GM19035 (cell line): Measurements from ENCODE around the gene AGTPBP1.

Experiments used
- ATAC-seq: cut with Tn5 transposase; IDR thresholded peaks from one replicate; pipeline ENCODE4 v1.9.1; 2021; ENCODE audit not compliant: unreplicated experiment

Gene AGTPBP1

DNA sequence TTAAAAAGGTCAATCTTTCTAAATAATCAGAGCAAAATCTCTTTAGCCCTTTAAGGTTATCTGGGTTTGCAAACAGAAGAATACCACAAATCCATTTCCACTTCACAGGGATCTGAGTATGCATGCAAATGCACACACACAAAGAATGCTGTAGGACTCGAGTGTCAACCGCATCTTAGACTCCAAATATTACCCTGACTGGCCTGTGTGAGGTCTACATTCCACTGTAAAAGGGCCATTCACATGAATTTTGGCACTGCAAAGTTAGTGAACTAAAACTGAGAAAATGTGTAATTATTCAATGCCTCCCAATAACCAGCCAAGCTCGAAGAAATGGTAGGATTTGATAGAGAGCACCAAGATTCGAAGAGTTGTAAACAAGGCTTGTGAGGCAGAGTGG is 199.9 kb downstream of the AGTPBP1 start:
- no peak for ATAC-seq

DNA sequence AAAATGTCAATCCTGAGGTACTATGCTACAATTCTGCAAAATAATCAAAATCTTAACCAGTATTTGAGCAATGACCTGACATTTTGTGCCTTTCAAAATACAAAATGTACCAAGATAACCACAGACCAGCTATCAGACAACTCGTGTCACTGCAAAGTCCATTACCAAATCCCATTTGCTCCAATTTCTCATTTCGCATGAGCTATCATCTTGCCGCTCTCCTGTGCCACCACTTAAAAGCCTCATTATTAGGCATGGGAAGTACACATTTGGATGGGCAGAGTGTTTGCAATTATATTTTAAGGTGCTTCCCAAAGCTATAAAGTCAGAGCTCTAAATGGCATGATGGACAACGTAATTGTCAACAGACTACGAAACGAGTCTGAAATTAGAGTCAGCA is 205.2 kb downstream of the AGTPBP1 start:
- ATAC-seq: no peak

DNA sequence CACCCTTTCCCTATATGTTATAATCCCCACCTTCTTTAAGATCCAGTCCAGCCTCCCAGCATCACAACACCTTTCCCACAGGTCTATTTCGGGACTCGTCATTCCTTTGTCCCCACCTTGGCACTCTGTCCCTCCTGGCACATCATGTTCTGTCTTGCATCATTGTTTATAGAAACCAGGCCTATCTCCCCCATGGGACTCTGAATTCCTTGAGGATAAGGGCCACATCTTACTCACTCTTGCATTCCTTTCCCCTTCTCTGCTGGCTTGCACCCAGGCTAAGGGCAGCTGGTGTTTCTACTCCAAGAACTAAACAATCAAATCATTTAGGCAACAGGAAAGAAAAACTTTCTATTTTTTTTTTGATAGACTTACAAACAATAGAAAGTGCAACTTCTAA is 205.7 kb downstream of the AGTPBP1 start:
- no peak for ATAC-seq

DNA sequence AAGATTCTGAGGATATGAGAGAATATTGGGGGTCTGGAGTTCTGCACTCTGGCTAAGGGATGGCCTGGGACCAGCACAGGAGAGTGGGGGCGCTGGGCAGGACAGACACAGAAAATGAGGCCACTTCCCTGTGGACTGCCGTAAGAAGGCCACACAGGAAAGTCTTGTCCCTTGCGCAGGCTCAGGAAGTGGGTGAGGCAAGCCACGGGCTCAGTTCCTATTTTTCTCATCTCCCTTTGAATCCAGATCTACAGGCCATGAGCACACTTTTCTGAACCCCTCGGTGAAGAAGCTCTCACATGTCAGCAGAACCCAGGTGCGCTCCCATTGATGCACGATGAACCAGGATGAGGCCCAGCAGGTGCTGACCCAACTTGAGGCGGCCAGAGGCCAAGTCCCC is 207.4 kb downstream of the AGTPBP1 start:
- ATAC-seq: no peak

DNA sequence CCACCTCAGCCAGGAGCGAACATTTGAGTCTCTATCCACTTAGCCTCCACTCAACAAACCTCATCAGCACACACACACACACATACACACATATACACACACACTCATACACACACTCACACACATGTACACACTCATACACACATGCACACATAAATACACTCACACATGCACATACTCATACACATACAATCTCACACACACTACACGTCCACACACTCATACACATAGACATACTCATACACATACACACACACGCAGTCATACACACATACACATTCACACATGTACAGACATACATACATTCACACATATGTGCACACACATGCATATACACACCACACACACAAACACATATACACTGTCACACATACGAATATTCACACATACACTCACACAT is 208.2 kb downstream of the AGTPBP1 start:
- no peak for ATAC-seq

DNA sequence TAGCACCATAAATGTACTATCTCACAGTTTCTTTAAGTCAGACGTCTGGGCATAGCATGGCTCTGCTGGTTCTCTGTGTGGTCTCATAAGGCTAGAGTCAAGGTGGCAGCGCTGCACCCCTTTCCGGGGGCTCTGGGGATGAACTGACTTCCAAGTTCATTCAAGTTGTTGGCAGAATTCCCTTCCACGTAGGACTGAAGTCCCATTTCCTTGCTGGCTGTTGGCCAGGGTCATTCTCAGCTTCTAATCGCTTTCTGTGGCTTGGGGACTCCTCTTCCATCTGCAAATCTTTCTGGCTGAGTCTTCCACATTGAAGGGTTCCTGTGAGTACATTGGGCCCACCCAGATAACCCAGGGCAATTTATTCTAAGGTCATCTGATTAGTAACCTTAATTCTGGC is 211.0 kb downstream of the AGTPBP1 start:
- ATAC-seq: no peak

DNA sequence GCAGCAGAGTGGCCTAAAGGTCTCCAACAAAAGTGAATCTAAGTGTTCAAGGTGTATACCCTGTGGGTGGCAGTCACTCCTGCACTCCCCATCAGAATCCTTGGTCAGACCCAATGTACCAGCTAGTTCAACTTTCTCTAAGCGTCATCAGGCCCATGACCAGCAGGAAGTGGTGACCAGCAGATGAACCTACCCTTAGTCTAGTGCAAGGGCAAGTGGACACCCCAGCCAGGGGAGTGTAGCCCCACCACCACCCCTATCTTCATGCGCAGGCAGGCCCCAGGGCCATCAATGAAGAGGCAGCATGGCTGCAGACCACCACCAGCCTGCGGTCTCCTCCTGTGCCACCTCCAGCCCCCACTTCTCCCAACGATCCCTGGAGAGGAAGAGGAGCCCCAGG is 213.1 kb downstream of the AGTPBP1 start:
- ATAC-seq: no peak

DNA sequence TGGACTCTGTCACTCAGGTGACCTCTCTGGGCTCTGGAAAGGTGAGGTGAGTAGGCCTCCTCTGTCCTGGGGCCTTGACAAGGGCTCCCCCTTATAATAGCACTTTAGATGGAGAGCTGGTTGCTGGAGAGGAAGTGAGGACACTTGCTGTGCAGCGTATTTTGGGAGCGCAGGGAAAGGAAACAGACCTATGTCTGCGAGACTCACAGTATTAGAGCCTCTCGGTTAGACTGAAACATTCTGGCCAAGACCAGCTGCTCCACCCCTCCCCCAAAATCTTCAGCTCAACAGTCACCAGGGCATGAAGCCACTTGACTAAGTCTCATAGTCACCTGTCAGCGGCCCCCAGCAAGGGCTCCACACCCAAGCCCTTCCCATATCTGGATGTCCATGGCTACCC is 213.6 kb downstream of the AGTPBP1 start:
- no peak for ATAC-seq

DNA sequence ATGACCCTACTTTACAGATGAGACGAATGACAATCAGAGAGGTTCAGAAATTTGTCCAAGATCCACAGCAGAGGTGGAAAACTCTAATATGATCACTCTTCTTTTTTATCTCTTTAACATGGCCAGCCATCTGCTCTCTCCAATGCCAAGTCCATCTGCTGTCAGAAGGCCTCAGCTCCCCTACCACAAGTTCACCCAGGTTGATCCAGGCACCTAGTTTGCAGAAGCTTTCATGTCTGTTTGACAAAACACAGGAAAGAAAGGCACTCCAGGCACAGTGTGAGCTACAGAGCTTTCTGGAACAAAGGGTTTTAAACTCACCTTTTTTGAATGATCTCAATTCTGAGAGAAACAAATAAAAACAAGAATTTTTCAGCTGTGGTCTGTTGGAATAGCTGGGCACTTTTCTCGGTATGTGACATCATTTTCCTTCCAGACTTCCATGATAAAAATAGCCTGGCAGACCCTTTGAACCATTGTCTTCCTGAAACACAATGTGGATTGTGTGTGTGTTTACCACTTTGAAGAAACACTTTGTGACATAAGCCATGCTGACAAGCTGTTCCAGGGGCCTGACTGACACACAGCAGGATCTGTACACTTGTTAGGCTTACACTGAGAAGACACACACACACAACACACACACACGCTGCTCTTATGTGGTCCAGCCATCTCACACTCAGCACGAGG is 214.3 kb downstream of the AGTPBP1 start:
- ATAC-seq: no peak

DNA sequence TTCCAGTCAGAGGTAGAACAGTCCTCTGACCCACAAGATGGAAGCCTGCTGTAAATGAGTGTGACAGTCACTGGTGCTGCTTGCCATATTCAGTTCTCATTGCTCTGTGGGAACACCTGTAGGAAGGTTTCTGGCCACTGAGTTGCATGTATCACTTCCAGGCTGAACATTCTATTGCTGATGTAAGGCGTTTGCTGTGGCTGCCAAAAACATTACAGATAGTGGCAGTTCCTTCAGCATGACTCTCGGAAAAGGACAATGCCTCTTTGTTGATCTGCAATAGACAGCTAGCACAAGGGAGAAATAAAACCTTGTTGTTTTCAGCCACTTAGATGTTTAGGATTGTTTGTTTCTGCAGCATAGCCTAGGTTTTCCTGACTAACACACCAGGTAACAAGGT is 217.2 kb downstream of the AGTPBP1 start:
- no peak for ATAC-seq

DNA sequence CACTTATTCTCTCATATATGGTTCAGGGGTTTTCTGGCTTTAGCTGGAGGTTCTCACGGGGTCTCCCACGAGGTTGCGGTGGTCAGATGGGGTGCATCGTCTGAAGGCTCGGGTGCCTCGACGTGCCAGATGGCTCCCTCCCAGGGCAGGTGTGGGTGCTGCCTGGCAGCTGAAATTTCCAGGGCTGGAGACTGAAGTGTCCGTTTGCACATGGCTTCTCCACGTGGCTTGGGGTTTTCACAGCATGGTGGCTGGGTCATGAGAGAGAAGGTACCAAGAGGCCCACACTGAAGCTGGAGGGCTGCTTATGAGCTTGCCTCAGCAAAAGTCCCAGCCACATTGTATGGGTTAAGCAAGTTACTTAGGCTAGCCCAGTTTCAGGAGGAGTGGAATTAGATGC is 218.6 kb downstream of the AGTPBP1 start:
- ATAC-seq: no peak

DNA sequence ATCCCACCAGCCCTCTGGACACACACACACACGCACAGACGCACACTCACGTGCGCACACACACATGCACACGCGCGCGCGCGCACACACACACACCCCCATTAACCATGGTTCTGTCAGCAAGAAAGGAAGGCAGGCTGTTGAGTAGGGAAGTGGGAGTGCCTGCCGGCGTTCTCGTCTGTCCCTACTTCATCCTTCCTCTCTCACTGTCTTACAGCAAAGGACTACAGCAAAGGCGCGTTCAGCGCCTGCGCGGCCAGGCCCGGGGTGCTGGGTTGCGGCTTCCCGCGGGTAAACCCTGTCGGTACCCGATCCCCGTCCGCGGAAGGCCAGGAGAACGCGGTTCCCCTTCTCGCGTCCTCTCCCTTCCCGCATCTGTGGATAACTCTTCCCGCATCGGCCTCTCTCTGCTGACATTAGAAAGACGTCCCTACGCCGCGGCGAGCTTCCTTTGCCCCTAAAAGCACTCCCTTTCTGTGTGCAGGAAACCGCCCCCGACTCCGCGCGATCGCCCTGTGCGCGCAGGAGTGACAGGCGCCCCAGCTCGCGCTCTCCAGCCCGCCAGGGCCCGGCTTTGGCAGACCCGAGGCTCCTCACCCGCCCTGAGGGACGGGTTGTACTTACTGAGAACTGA is 219.2 kb downstream of the AGTPBP1 start:
- ATAC-seq: peak; percentile 56

DNA sequence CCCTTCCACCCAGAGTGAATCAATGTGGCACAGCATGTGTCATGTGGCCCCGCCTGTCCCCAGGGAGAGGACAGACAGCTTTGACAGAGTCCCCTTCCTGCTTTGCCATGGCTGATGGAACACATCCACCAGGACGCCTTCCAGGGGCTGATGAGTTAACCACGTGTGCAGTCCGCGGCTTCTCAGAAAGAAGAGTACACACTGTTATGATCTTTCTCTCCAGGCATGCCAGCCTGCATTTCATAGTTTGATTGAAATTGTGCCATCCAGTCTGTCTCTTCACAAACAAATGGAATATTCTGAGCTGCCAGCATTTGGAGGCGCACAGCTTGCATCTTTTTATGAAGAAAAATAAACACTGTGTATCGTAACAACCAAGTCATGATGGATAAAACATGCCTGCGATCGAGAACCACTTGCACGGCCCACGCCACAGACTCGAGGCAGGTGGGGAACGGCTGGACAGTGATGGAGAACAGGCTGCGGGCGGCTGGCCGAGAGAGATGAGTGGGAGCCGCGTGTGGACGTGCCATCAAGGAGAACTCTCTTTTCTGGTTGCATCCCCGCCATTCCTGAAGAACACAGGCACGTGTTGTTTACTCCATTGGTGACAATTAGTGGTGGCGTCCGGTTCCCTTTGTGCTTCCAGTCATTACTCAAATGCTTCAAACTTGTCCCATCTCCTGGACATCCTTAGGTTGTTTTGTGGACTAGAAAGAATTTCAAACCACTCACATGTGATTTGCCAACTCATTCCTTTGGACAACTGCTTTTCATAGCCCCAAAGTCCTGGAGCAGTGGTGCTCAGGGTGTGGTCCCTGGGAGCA is 220.2 kb downstream of the AGTPBP1 start:
- ATAC-seq: no peak

DNA sequence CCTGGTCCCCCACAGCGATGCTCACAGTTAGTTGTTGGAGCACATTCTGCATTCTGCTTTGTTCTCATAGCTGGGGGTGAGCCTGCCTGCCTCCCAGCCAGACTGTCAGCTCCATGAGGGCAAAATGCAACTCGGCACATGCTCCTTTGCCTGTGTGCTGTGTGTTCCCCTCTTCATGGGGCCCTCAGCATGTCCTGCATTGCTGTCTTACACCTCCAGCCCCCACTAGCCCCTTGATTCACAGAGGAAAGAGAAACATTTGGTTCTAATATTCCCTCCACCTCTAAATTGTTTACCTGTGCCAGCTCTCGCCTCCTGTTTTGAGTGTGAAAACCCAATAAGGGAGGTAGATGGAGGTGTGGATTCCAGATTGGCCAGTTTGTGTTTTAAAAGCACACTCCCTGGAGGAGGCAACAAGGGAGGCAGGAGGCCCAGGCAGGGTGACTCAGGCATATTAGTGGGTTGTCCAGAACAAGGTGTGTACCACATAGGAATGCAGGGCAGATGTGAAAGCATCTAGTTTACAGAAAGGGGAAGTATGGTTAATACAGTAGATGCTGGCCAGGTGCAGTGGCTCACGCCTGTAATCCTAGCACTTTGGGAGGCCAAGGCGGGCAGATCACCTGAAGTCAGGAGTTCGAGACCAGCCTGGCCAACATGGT is 224.6 kb downstream of the AGTPBP1 start:
- ATAC-seq: no peak

DNA sequence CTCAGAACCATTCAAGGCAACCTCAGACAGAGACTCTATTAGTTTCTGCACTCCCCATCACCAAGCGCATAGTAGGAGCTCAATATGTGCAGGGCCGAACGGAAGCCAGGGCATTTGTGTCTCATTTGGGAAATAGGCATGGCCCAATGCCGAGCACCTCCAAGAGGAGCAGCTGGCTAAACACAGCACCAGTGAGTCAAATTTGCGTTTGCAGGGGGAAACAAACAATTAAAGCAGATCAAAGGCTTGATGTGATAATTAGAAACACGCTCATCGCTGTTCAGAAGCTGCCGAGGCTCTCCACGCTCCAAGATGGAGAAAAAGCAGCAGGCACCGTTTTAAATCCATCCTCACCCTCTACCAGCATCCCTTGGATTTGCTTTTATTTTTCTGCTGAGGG is 225.3 kb downstream of the AGTPBP1 start:
- ATAC-seq: no peak

DNA sequence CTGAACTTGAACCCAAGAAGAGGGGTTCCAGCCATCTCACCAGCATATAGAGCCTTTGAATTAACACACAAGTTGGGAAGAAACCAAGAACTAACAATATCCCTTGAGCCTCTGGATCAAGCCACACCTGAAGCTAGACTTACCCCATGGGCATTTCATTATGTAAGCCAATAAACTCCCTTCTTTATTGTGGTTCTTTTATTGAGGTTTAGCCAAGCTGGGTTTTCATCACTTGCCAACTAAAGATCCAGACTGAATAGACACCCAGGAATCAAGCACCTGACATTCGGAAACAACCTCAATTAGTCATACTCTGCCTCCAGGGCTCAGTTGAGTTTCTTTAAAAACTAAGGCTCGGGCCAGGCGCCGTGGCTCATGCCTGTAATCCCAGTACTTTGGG is 226.7 kb downstream of the AGTPBP1 start:
- ATAC-seq: no peak

DNA sequence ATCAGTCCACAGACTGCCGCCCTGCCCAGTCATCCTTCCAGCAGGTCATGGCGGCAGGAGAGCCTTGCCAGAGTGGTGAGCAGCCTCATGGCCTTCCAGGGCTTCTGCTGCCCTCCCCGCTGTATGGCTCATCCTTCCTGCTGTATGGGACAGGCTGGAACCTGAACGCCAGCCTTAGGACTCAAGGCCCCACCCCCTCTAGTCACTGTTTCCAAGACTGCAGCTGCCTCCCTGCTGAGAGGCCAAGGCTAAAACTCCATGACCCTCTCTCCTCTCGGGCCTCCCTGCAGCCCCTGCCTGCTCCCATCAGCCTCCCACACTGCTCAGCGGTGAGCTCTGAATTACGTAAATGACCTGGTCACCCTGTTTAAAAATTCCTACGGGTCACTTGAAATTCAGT is 227.5 kb downstream of the AGTPBP1 start:
- ATAC-seq: no peak

DNA sequence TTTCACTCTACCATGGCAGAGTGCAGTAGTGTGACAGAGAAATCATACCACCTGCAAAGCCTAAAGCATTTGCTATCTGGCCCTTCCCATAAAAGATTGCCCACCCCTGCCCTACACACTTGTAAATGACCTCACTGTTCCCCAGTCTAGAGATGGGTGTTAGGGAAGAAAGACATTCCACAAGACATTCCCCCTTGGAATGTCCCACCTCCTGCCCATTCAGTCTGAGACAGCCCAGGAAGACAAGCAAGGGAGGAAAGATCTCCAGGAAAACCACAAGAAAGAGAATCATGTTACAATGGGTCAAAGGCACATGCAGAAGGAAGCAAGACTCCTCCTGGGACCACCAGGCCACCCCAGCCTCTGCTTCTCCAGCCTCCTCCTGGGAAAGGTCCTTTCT is 230.0 kb downstream of the AGTPBP1 start:
- no peak for ATAC-seq

DNA sequence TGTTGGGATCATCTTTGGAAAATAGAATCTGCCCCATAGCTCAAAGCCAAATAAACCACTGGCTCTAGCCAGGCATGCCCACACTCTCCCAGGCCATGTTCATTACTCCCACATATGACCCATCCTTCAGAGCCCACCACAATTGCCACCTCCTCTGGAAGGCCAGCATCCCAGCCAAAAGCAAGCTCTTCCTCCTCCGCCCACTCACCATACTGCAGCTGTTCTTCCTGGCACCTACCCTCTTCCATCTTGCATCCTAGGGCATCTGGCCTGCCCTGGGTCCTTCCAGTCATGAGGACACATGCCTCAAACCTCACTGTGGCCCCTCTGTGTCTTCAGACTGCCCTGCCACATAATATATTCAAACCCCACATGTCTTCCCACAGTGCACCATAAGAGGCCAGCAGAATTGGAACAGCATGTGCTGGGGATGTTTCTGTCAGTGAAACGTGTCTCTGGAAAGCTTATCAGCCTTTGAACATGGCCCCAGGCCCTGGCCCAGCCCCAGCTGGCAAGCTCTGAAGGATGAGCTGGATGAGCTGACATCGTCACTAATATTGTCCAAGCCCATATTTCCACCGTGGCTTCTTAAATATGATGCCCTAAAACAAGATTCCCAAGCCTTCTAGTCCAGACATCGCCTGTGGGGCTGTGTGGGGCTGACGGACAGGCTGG is 230.8 kb downstream of the AGTPBP1 start:
- no peak for ATAC-seq

DNA sequence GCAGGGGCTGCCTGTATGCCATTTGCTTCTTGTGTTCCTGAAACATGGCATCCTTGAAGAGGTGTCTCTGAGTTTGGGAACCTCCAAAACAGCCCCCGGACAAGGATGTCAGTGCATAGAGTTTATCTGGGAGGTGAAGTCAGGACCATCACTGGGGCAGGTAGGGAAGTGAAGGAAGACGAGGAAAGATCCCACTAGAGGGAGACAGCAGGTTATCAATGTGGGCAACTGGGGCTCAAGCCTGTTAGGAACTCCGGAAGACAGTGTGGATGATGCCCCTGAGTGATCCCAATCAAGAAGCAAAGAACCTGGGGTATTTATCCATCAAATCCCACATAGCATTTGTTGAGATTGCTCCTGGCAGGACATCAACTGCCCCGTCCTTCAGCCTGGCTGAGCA is 233.1 kb downstream of the AGTPBP1 start:
- ATAC-seq: no peak

DNA sequence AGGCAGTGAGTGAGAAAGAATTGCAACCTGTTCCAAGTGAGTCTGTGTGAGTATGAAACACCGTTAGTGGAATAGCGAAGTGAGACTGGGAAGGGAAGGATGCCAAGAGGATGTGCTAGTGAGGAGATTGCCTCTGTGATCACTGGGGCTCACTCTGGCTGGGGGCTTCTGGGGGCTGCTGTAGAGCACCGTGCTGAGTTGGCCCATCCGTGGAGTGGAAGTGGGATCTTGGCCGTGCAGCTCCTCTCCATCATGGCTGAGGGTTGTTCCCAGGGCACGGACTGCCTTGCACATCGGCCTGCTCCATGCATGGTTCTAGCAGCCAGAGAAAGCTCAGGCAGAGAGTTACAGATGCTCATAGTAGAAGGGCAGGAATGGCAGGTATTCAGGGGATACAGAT is 236.1 kb downstream of the AGTPBP1 start:
- ATAC-seq: no peak
